Measurements from ENCODE around the gene ZNF212.
A peak's percentile ranks its signal among the peaks of the same experiment; 100 is the strongest.

The ZNF212 gene

GRCh38 chr7:149291036-149291780 is 51.8 kb downstream of the ZNF212 start:
- DNase-seq = peak; percentile 36
- no peaks in the 10 kb centered on the region for H3K9me3 Mint-ChIP-seq
- H3K36me3 Mint-ChIP-seq = peaks cover 6% of the 10 kb centered on the region
- CTCF ChIA-PET = interaction anchor here (0.7 to 2.1 kb wide), 3 partner anchors 29 to 131 kb away, joined by 3 to 6 read pairs (median 4); partner anchors contain the start of gene ZNF783
- peaks cover 43% of the 10 kb centered on the region for H3K4me1 Mint-ChIP-seq
- no peak overlapping the region for H3K27ac Mint-ChIP-seq
- H3K4me3 Mint-ChIP-seq = no peak overlapping the region
- H3K27me3 Mint-ChIP-seq = no peaks in the 10 kb centered on the region

- H3K27ac Mint-ChIP-seq = no peak overlapping the region
- no peak for DNase-seq
- peaks cover 6% of the 10 kb centered on the region for H3K36me3 Mint-ChIP-seq
- H3K4me3 Mint-ChIP-seq = no peak overlapping the region
- CTCF ChIA-PET = interaction anchor here (1.6 kb wide), 1 partner anchor 131 kb away, joined by 4 read pairs; no protein-coding TSS in a partner anchor
- no peaks in the 10 kb centered on the region for H3K9me3 Mint-ChIP-seq
- H3K27me3 Mint-ChIP-seq = no peaks in the 10 kb centered on the region
- peaks cover 36% of the 10 kb centered on the region for H3K4me1 Mint-ChIP-seq
Observed at GRCh38 chr7:149291781-149292461, 52.5 kb downstream of the ZNF212 start.

GRCh38 chr7:149292462-149292823 is 53.0 kb downstream of the ZNF212 start:
- peaks cover 31% of the 10 kb centered on the region for H3K4me1 Mint-ChIP-seq
- H3K4me3 Mint-ChIP-seq = no peak overlapping the region
- CTCF ChIA-PET = interaction anchor here (1.0 to 1.6 kb wide), 2 partner anchors 7 to 130 kb away, joined by 3 to 4 read pairs; no protein-coding TSS in a partner anchor
- DNase-seq = no peak
- no peaks in the 10 kb centered on the region for H3K27me3 Mint-ChIP-seq
- H3K36me3 Mint-ChIP-seq = peaks cover 4% of the 10 kb centered on the region
- H3K27ac Mint-ChIP-seq = no peak overlapping the region
- H3K9me3 Mint-ChIP-seq = no peaks in the 10 kb centered on the region

- peaks cover under 1% of the 10 kb centered on the region for H3K9me3 Mint-ChIP-seq
- no peaks in the 10 kb centered on the region for H3K27me3 Mint-ChIP-seq
- no peak for DNase-seq
- H3K27ac Mint-ChIP-seq = peak overlapping the region; percentile 52
- peaks cover 22% of the 10 kb centered on the region for H3K4me1 Mint-ChIP-seq
- CTCF ChIA-PET = interaction anchor here (1.0 kb wide), 1 partner anchor 8 kb away, joined by 3 read pairs; no protein-coding TSS in a partner anchor
- H3K4me3 Mint-ChIP-seq = no peak overlapping the region
- peaks cover 4% of the 10 kb centered on the region for H3K36me3 Mint-ChIP-seq
Observed at GRCh38 chr7:149293338-149293737, 53.9 kb downstream of the ZNF212 start.

- peaks cover 1% of the 10 kb centered on the region for H3K9me3 Mint-ChIP-seq
- peaks cover 4% of the 10 kb centered on the region for H3K36me3 Mint-ChIP-seq
- H3K27ac Mint-ChIP-seq = no peak overlapping the region
- CTCF ChIA-PET = no interaction called here
- no peak for DNase-seq
- H3K4me3 Mint-ChIP-seq = no peak overlapping the region
- H3K4me1 Mint-ChIP-seq = peaks cover 19% of the 10 kb centered on the region
- H3K27me3 Mint-ChIP-seq = no peaks in the 10 kb centered on the region
Observed at GRCh38 chr7:149293946-149294633, 54.6 kb downstream of the ZNF212 start.

- peaks cover 4% of the 10 kb centered on the region for H3K36me3 Mint-ChIP-seq
- peaks cover 1% of the 10 kb centered on the region for H3K9me3 Mint-ChIP-seq
- H3K27me3 Mint-ChIP-seq = no peaks in the 10 kb centered on the region
- peaks cover 19% of the 10 kb centered on the region for H3K4me1 Mint-ChIP-seq
- DNase-seq = no peak
- no peak overlapping the region for H3K4me3 Mint-ChIP-seq
- no peak overlapping the region for H3K27ac Mint-ChIP-seq
- CTCF ChIA-PET = no interaction called here
Observed at GRCh38 chr7:149294634-149295480, 55.4 kb downstream of the ZNF212 start.

- Mint-ChIP-seq H3K27me3 (no peaks in the 10 kb centered on the region), H3K27ac (no peak overlapping the region)
- CTCF ChIA-PET = no interaction called here
Observed at GRCh38 chr7:149295481-149295850, 56.0 kb downstream of the ZNF212 start.

GRCh38 chr7:149296368-149296767 is 56.9 kb downstream of the ZNF212 start:
- no peaks in the 10 kb centered on the region for H3K27me3 Mint-ChIP-seq
- no peak overlapping the region for H3K27ac Mint-ChIP-seq

More at GRCh38 chr7:149295481-149295850, 56.0 kb downstream of the ZNF212 start:
- no peak for DNase-seq
- Mint-ChIP-seq H3K4me1 (peaks cover 18% of the 10 kb centered on the region), H3K4me3 (no peak overlapping the region), H3K9me3 (peaks cover 1% of the 10 kb centered on the region), H3K36me3 (peaks cover 4% of the 10 kb centered on the region)

GRCh38 chr7:149297034-149297755 is 57.7 kb downstream of the ZNF212 start:
- Mint-ChIP-seq H3K27ac (no peak overlapping the region), H3K27me3 (peaks cover under 1% of the 10 kb centered on the region), H3K4me3 (no peak overlapping the region), H3K36me3 (peaks cover 4% of the 10 kb centered on the region), H3K4me1 (peaks cover 2% of the 10 kb centered on the region), H3K9me3 (peaks cover 1% of the 10 kb centered on the region)
- CTCF ChIA-PET = no interaction called here
- no peak for DNase-seq

More at GRCh38 chr7:149296368-149296767, 56.9 kb downstream of the ZNF212 start:
- Mint-ChIP-seq H3K9me3 (peaks cover 1% of the 10 kb centered on the region), H3K4me3 (no peak overlapping the region), H3K4me1 (peaks cover 9% of the 10 kb centered on the region), H3K36me3 (peaks cover 4% of the 10 kb centered on the region)
- CTCF ChIA-PET = no interaction called here
- DNase-seq = no peak

- Mint-ChIP-seq H3K27me3 (peaks cover 11% of the 10 kb centered on the region), H3K27ac (no peak overlapping the region), H3K4me1 (no peaks in the 10 kb centered on the region), H3K4me3 (no peak overlapping the region), H3K36me3 (no peaks in the 10 kb centered on the region), H3K9me3 (peaks cover 1% of the 10 kb centered on the region)
- DNase-seq = no peak
- CTCF ChIA-PET = no interaction called here
Observed at GRCh38 chr7:149300620-149301285, 61.3 kb downstream of the ZNF212 start.

- Mint-ChIP-seq H3K9me3 (peaks cover 1% of the 10 kb centered on the region), H3K27me3 (peaks cover 14% of the 10 kb centered on the region), H3K36me3 (no peaks in the 10 kb centered on the region), H3K27ac (no peak overlapping the region), H3K4me3 (no peak overlapping the region), H3K4me1 (no peaks in the 10 kb centered on the region)
- no peak for DNase-seq
- CTCF ChIA-PET = no interaction called here
Observed at GRCh38 chr7:149302222-149302621, 62.8 kb downstream of the ZNF212 start.

- H3K4me3 Mint-ChIP-seq = no peak overlapping the region
- H3K27ac Mint-ChIP-seq = no peak overlapping the region
- DNase-seq = no peak
- CTCF ChIA-PET = no interaction called here
- H3K36me3 Mint-ChIP-seq = no peaks in the 10 kb centered on the region
- H3K9me3 Mint-ChIP-seq = peaks cover 1% of the 10 kb centered on the region
- H3K4me1 Mint-ChIP-seq = no peaks in the 10 kb centered on the region
- H3K27me3 Mint-ChIP-seq = peaks cover 16% of the 10 kb centered on the region
Observed at GRCh38 chr7:149302865-149303264, 63.4 kb downstream of the ZNF212 start.

- CTCF ChIA-PET = no interaction called here
- DNase-seq = no peak
- Mint-ChIP-seq H3K4me1 (no peaks in the 10 kb centered on the region), H3K4me3 (no peak overlapping the region), H3K36me3 (no peaks in the 10 kb centered on the region), H3K27me3 (peaks cover 23% of the 10 kb centered on the region), H3K27ac (no peak overlapping the region), H3K9me3 (no peaks in the 10 kb centered on the region)
Observed at GRCh38 chr7:149304006-149304405, 64.6 kb downstream of the ZNF212 start.
